Adipocyte (in vitro differentiated cells): ENCODE results near the gene OR11H1.
"Not testable (repeated sequence)": the region's sequence is repeated elsewhere in the genome, so short reads cannot be mapped to it uniquely, and the experiment has no call there.

Source experiments
- DNase-seq: peaks from one replicate; pipeline ENCODE4 v3.0.0-alpha.2; 2015; ENCODE audit warnings: low read depth
- H3K27me3 ChIP-seq: replicated peaks from 2 replicates; pipeline ENCODE4 v1.7.0; 2013; ENCODE audit warnings: mild to moderate bottlenecking, low read length, moderate library complexity; ENCODE audit not compliant: control insufficient read depth, insufficient read depth
- H3K36me3 ChIP-seq: 2 replicates; pipeline ENCODE4 v1.7.0; 2013; ENCODE audit warnings: low read length, mild to moderate bottlenecking, moderate library complexity; ENCODE audit not compliant: control insufficient read depth, insufficient read depth, severe bottlenecking
- H3K4me1 ChIP-seq: 2 replicates; pipeline ENCODE4 v1.7.0; 2013; ENCODE audit warnings: mild to moderate bottlenecking, low read length, moderate library complexity; ENCODE audit not compliant: control insufficient read depth, insufficient read depth
- H3K4me3 ChIP-seq: 2 replicates; pipeline ENCODE4 v1.7.0; 2013; ENCODE audit warnings: mild to moderate bottlenecking, low read length, moderate library complexity
- H3K9ac ChIP-seq: 2 replicates; pipeline ENCODE4 v1.7.0; 2013; ENCODE audit warnings: mild to moderate bottlenecking, low read length, moderate library complexity
- H3K9me3 ChIP-seq: 2 replicates; pipeline ENCODE4 v1.7.0; 2013; ENCODE audit warnings: mild to moderate bottlenecking, low read length, moderate library complexity; ENCODE audit not compliant: control insufficient read depth

OR11H1 gene, protein sequence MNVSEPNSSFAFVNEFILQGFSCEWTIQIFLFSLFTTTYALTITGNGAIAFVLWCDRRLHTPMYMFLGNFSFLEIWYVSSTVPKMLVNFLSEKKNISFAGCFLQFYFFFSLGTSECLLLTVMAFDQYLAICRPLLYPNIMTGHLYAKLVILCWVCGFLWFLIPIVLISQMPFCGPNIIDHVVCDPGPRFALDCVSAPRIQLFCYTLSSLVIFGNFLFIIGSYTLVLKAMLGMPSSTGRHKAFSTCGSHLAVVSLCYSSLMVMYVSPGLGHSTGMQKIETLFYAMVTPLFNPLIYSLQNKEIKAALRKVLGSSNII

DNA sequence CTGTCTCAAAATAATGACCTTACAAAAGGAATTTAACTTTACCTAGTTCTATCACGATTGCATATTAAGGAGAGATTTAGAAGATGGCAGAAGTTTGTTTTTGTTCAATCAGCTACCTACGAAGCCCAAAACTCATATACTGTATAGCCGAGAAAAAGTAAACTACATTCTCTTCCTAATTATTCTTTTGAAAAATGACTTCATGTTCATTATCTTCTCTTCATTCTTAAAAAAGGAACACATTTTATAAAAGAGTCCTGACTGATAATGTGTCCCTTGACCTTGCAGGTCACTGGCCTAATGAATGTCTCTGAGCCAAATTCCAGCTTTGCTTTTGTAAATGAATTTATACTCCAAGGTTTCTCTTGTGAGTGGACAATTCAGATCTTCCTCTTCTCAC lies at the start of gene OR11H1:
Gene OR11H1, plus strand, starts transcription at position 301 of the 400 bp plus-strand sequence. Its CDS starts 0 bp downstream, at position 301.
- not testable (repeated sequence) for H3K36me3 ChIP-seq, H3K9me3 ChIP-seq, H3K4me3 ChIP-seq, H3K9ac ChIP-seq, DNase-seq, H3K27me3 ChIP-seq, H3K4me1 ChIP-seq

DNA sequence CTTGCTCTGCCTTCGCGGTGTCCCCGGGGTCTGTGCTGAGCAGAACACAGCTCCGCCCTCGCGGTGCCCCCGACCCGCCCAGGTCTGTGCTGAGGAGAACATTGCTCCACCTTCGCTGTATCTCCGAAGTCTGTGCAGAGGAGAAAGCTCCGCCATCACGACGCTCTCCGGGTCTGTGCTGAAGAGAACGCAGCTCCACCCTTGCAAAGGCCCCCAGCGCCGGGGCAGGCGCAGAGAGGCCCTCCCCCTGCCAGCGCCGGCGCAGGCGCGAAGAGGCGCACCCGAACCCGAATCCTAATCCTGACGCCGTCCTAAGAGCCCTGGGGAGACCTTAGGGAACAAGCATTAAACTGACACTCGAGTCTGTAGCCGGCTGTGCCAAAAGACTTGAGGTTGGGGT lies 18.0 kb upstream of the OR11H1 start:
- not testable (repeated sequence) for H3K9me3 ChIP-seq, H3K4me3 ChIP-seq, H3K9ac ChIP-seq, H3K4me1 ChIP-seq, H3K36me3 ChIP-seq, H3K27me3 ChIP-seq, DNase-seq

DNA sequence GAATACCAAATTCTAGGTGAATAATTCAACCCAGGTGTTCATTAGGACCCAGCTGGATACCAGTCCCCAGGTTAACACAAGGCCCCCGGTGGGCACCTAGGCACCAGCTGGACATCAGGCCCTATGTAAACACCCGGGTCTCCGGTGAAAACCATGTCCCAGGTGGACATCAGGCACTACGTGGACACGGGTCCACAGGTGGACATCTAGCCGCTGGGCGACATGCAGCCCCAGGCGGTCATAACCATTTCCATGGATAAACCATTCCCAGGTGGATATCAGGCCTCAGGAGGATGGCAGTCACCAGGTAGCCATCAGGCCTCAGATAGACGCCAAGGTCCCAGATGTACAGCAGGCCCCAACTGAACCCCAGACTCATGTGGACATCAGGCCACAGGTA lies 12.1 kb upstream of the OR11H1 start:
- H3K9ac ChIP-seq, H3K9me3 ChIP-seq, H3K4me3 ChIP-seq, H3K4me1 ChIP-seq, H3K27me3 ChIP-seq, DNase-seq, H3K36me3 ChIP-seq: not testable (repeated sequence)

DNA sequence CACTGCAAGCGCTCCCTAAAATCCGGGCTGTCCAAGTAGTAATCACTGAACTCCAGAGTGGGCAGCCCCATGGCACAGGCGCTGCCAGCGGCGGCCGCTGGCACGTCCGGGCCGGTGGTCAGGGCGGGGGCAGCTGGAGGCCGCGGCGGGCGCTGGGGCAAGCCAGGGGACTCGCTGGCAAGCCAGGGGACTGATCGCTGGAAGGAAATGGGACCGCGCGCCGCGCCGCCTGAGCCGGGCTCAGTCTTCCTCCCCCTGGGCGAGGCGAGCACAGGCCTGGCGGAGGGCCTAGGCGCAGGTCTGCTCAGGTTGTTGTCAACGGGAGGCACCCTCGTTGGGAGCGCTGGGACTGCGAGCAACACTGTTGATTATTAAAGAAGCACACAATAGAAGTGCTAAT lies 25.8 kb downstream of the OR11H1 start:
- H3K9ac ChIP-seq, H3K9me3 ChIP-seq, DNase-seq, H3K27me3 ChIP-seq, H3K36me3 ChIP-seq, H3K4me1 ChIP-seq, H3K4me3 ChIP-seq: not testable (repeated sequence)

DNA sequence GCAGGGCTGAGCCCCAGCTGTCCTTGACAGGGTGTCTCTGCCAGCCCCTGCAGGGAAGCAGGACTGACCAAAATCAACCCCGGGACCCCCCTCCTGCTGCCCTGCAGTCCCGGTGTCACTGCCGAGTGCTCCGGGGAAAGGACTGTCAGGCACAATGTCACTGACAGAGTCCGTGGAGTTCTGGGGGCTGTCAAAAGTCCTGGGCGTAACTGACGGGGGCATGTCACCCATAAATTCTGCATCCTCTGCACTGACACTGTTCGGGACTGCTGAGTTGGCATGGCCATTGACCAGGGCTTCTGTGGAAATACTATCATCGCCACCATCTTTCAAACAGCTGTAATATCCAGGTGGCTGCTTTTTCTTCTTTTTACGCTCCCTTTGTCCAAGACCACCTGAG lies 35.5 kb downstream of the OR11H1 start:
- not testable (repeated sequence) for H3K36me3 ChIP-seq, H3K4me3 ChIP-seq, H3K9ac ChIP-seq, H3K4me1 ChIP-seq, H3K27me3 ChIP-seq, H3K9me3 ChIP-seq, DNase-seq

DNA sequence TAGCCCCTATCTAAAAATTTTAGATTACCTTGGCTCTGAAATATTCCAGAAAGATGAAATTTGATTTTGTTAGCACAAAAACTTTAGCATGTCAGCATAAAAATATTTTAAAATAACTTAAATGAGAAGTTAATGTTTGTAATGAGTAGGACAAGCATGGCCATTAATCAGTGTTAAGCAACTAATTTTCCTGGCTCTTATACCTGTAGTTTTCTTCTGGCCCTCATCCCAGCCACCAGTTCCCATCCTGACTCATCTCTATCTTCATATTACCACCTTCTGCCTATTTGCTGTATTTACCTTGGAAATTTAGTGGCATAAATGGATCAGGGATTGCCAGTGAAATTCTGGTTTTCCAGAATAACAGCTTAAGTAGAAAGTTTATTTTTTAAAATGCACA lies 37.1 kb downstream of the OR11H1 start:
- not testable (repeated sequence) for H3K4me1 ChIP-seq, H3K9ac ChIP-seq, H3K9me3 ChIP-seq, DNase-seq, H3K27me3 ChIP-seq, H3K4me3 ChIP-seq, H3K36me3 ChIP-seq
